ENCODE results near the gene SLC34A3.

DNA sequence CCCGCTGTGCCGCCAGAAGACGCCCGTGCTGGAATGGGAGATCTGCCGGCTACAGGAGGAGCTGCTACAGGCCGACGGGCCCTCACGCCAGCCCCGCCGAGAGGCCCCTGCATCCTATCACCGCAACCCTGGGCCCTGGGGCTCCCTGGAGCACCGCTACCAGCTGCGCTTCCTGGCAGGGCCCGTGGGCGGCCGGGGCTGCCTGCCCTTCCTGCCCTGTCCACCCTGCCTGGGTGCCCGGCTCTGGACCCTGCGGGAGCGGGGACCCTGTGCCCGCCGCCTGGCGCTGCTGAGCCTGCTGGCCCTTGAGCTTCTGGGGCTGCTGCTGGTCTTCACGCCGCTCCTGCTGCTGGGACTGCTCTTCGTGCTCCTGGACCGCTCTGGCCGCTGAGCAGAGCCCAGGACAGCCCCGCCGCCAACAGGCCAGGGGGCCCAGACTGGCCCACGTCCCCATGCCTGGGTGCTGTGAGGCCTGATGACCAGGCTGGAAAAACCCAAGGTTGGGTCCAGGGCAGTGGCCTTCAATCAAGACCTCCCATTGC lies 12.4 kb upstream of the SLC34A3 start:
- no peak for TF ChIP-seq POLR2A (IDR thresholded peaks at IDR 0.05; ENCODE audit: low read depth, low read length)
- no peak for TF ChIP-seq TAF1 (IDR thresholded peaks at IDR 0.05; ENCODE audit: low read depth, low read length)
- TF ChIP-seq SPI1 (IDR thresholded peaks at IDR 0.05; ENCODE audit: low read depth, low read length): no peak
- TF ChIP-seq PAX5 (IDR thresholded peaks at IDR 0.05; ENCODE audit: insufficient read depth, low read length, severe bottlenecking): no peak
- no peak for TF ChIP-seq POLR2AphosphoS5 (IDR thresholded peaks at IDR 0.05; ENCODE audit: low read depth, low read length)

Measured in GM12891 (cell line).